WTC11 (cell line): ENCODE measurements around the gene SBNO1. TPM values are rescaled to one million over a fixed set of nuclear protein-coding genes. Genes with fewer than 3 reads are reported as not detected.

Experiments
- ATAC-seq: fragments of 200-7000 bp; cut with Tn5 transposase; 2 replicates; pipeline ENCODE4 v1.10.0; 2021; ENCODE audit warnings: mild to moderate bottlenecking, moderate library complexity
- CTCF ChIA-PET: fragments of 300-600 bp; sonication (Branson Sonifier 250); formaldehyde crosslinking; loops from one replicate; lab custom pipeline; 2021; ENCODE audit warnings: antibody characterized with exemption; lab: Charles Lee
- POLR2A ChIA-PET: fragments of 350-600 bp; sonication (Branson Sonifier 250); formaldehyde crosslinking; loops from one replicate; lab custom pipeline; 2021; ENCODE audit warnings: antibody characterized with exemption; lab: Charles Lee
- DNase-seq: peaks from one replicate; pipeline ENCODE4 v3.0.0; 2021; ENCODE audit warnings: low spot score
- H3K27ac Mint-ChIP-seq: 2 replicates; pipeline ENCODE4 v1.8.0; 2021; ENCODE audit warnings: mixed read lengths
- H3K27me3 Mint-ChIP-seq: 2 replicates; pipeline ENCODE4 v1.8.0; 2021; ENCODE audit warnings: low read depth, mild to moderate bottlenecking, moderate library complexity, mixed read lengths
- H3K36me3 Mint-ChIP-seq: 2 replicates; pipeline ENCODE4 v1.8.0; 2021; ENCODE audit warnings: mixed read lengths
- H3K4me1 Mint-ChIP-seq: 2 replicates; pipeline ENCODE4 v1.8.0; 2022; ENCODE audit warnings: mixed read lengths
- H3K4me3 Mint-ChIP-seq: 2 replicates; pipeline ENCODE4 v1.8.0; 2021; ENCODE audit warnings: mild to moderate bottlenecking, moderate library complexity, mixed read lengths
- H3K9me3 Mint-ChIP-seq: 2 replicates; pipeline ENCODE4 v1.8.0; 2021; ENCODE audit warnings: mixed read lengths
- ATF1 ChIP-seq: sonication (generic); formaldehyde crosslinking; IDR thresholded peaks from 2 replicates; pipeline ENCODE4 v1.8.1; 2023; ENCODE audit warnings: mild to moderate bottlenecking, moderate library complexity, missing genetic modification reagents
- E2F1 ChIP-seq: sonication (generic); formaldehyde crosslinking; IDR thresholded peaks from 2 replicates; pipeline ENCODE4 v1.8.0; 2022; ENCODE audit warnings: mild to moderate bottlenecking, missing genetic modification reagents
- EMX1 ChIP-seq: fragments of 250-450 bp; sonication (Bioruptor Pico); IDR thresholded peaks from 2 replicates; pipeline ENCODE4 v1.8.0; 2021; ENCODE audit warnings: mild to moderate bottlenecking
- ESRRA ChIP-seq: sonication (generic); formaldehyde crosslinking; IDR thresholded peaks from 2 replicates; pipeline ENCODE4 v1.8.1; 2022; ENCODE audit warnings: mild to moderate bottlenecking, missing genetic modification reagents, borderline replicate concordance
- FOXJ3 ChIP-seq: sonication (generic); formaldehyde crosslinking; IDR thresholded peaks from 2 replicates; pipeline ENCODE4 v1.9.0; 2021; ENCODE audit warnings: missing genetic modification reagents, mild to moderate bottlenecking, borderline replicate concordance
- FOXP4 ChIP-seq: sonication (generic); formaldehyde crosslinking; IDR thresholded peaks from 2 replicates; pipeline ENCODE4 v1.8.0; 2022; ENCODE audit warnings: mild to moderate bottlenecking, missing genetic modification reagents
- GABPB1 ChIP-seq: sonication (generic); formaldehyde crosslinking; IDR thresholded peaks from 2 replicates; pipeline ENCODE4 v1.8.1; 2023; ENCODE audit warnings: mild to moderate bottlenecking, missing genetic modification reagents
- HMGXB4 ChIP-seq: sonication (generic); formaldehyde crosslinking; IDR thresholded peaks from 2 replicates; pipeline ENCODE4 v1.8.1; 2023; ENCODE audit warnings: mild to moderate bottlenecking, moderate library complexity, missing genetic modification reagents
- IRF1 ChIP-seq: sonication (generic); formaldehyde crosslinking; IDR thresholded peaks from 2 replicates; pipeline ENCODE4 v1.8.0; 2023; ENCODE audit warnings: missing genetic modification reagents
- MYBL2 ChIP-seq: sonication (generic); formaldehyde crosslinking; IDR thresholded peaks from 2 replicates; pipeline ENCODE4 v1.8.1; 2023; ENCODE audit warnings: mild to moderate bottlenecking, moderate library complexity, missing genetic modification reagents
- NR1H2 ChIP-seq: sonication (generic); formaldehyde crosslinking; IDR thresholded peaks from 2 replicates; pipeline ENCODE4 v1.9.0; 2021; ENCODE audit warnings: mild to moderate bottlenecking, moderate library complexity, missing genetic modification reagents
- PRDM15 ChIP-seq: sonication (generic); formaldehyde crosslinking; IDR thresholded peaks from 2 replicates; pipeline ENCODE4 v1.8.0; 2022; ENCODE audit warnings: missing genetic modification reagents
- USF1 ChIP-seq: sonication (generic); formaldehyde crosslinking; IDR thresholded peaks from 2 replicates; pipeline ENCODE4 v1.8.0; 2022; ENCODE audit warnings: mild to moderate bottlenecking, missing genetic modification reagents
- USF2 ChIP-seq: sonication (generic); formaldehyde crosslinking; IDR thresholded peaks from 2 replicates; pipeline ENCODE4 v1.8.1; 2023; ENCODE audit warnings: mild to moderate bottlenecking, missing genetic modification reagents, moderate library complexity
- ZNF219 ChIP-seq: sonication (generic); formaldehyde crosslinking; IDR thresholded peaks from 2 replicates; pipeline ENCODE4 v1.8.0; 2023; ENCODE audit warnings: missing genetic modification reagents, mild to moderate bottlenecking, borderline replicate concordance
- ZNF425 ChIP-seq: fragments of 250-450 bp; sonication (Bioruptor Pico); conservative IDR thresholded peaks from 2 replicates; pipeline ENCODE4 v1.9.0; 2021; ENCODE audit warnings: mild to moderate bottlenecking
- ZNF512 ChIP-seq: sonication (generic); formaldehyde crosslinking; IDR thresholded peaks from 2 replicates; pipeline ENCODE4 v1.8.1; 2022; ENCODE audit warnings: missing genetic modification reagents, borderline replicate concordance
- total RNA-seq: library from RNA; stranded (reverse); gene quantifications from 3 replicates; pipeline ENCODE4 v1.2.3, GENCODE V29; 2021

The SBNO1 gene
- total RNA-seq, 1 experiment from 2014 or later = 52.2 TPM

- POLR2A ChIA-PET = interaction anchor here (0.5 to 2.6 kb wide), 9 partner anchors 19 to 1290 kb away, joined by 3 to 32 read pairs (median 4); partner anchors contain the start of genes ATP6V0A2, KMT5A, MPHOSPH9 and MTRFR
- Mint-ChIP-seq H3K36me3 (no peaks in the 10 kb centered on the region), H3K9me3 (no peaks in the 10 kb centered on the region), H3K27ac (peak overlapping the region; percentile 96), H3K27me3 (no peaks in the 10 kb centered on the region; the same call in 1 of the 2 replicates), H3K4me1 (peaks cover 12% of the 10 kb centered on the region), H3K4me3 (peak overlapping the region; percentile 79)
- ATAC-seq (peak; percentile 79), DNase-seq (peak; percentile 98)
- CTCF ChIA-PET = interaction anchor here (0.5 to 2.8 kb wide), 29 partner anchors 12 to 607 kb away, joined by 3 to 47 read pairs (median 5); partner anchors contain the start of genes ATP6V0A2, CCDC92, KMT5A and MPHOSPH9
- TF ChIP-seq USF1 (peak; percentile 88), ZNF512 (no peak), MYBL2 (CRISPR knock-in tag) (0 out of 2 replicates have a peak, but pooled peaks have one; percentile 30), GABPB1 (CRISPR knock-in tag) (peak; percentile 9; the same call in 1 of the 2 replicates), EMX1 (no peak), ZNF425 (CRISPR knock-in tag) (no peak), ATF1 (CRISPR knock-in tag) (no peak), ZNF219 (no peak), FOXP4 (no peak), IRF1 (CRISPR knock-in tag) (no peak), PRDM15 (CRISPR knock-in tag) (peak; percentile 67), FOXJ3 (CRISPR knock-in tag) (no peak), USF2 (peak; percentile 88), ESRRA (CRISPR knock-in tag) (no peak), HMGXB4 (CRISPR knock-in tag) (0 out of 2 replicates have a peak, but pooled peaks have one; percentile 13), E2F1 (CRISPR knock-in tag) (no peak), NR1H2 (CRISPR knock-in tag) (no peak)
Observed at GRCh38 chr12:123365025-123365917, 624 bp upstream of the SBNO1 start.
